K562 (cell line): Measurements from ENCODE around the gene TBC1D7. TPM values are rescaled to one million over a fixed set of nuclear protein-coding genes. Genes with fewer than 3 reads are reported as not detected.

Source experiments
- BMI1 ChIP-seq: fragments of 150-350 bp; IDR thresholded peaks from 2 replicates; pipeline ENCODE4 v1.6.1; 2014; ENCODE audit warnings: low read length
- CC2D1A ChIP-seq: fragments of 450-650 bp; IDR thresholded peaks from 2 replicates; pipeline ENCODE4 v1.6.1; 2017; ENCODE audit warnings: mild to moderate bottlenecking
- CEBPB ChIP-seq: fragments of 450-650 bp; IDR thresholded peaks from 2 replicates; pipeline ENCODE4 v1.6.1; 2016; ENCODE audit warnings: missing genetic modification characterization, missing compliant biosample characterization
- DDX20 ChIP-seq: fragments of 450-650 bp; IDR thresholded peaks from 2 replicates; pipeline ENCODE4 v1.6.1; 2016; ENCODE audit warnings: missing genetic modification characterization, low read depth, mild to moderate bottlenecking, missing compliant biosample characterization, moderate library complexity
- E2F4 ChIP-seq: sonication (generic); formaldehyde crosslinking; IDR thresholded peaks from 2 replicates; pipeline ENCODE4 v1.8.0; 2022; ENCODE audit warnings: mild to moderate bottlenecking, low read depth, missing genetic modification reagents
- ILF3 ChIP-seq: fragments of 450-650 bp; IDR thresholded peaks from 2 replicates; pipeline ENCODE4 v1.6.1; 2018; ENCODE audit warnings: antibody characterized with exemption, mild to moderate bottlenecking, moderate library complexity, borderline replicate concordance
- MYC ChIP-seq, 2 experiments: fragments of 250-450 bp in 1 of 2; sonication (Bioruptor Pico) in 1 of 2; IDR thresholded peaks; 2 replicates each; pipeline versions ENCODE4 v1.5.1 to v1.6.1; 2012 to 2021; ENCODE audit warnings: low read depth in 2 of 2, borderline replicate concordance in 1 of 2, improper control_type of control experiment in 1 of 2, low read length in 1 of 2, mild to moderate bottlenecking in 1 of 2, moderate library complexity in 1 of 2
- NONO ChIP-seq, 2 experiments: fragments of 200-400 bp in 1 of 2; fragments of 450-650 bp in 1 of 2; formaldehyde crosslinking in 1 of 2; IDR thresholded peaks; 2 replicates each; pipeline ENCODE4 v1.6.1; 2017; ENCODE audit warnings: low read depth in 2 of 2, mild to moderate bottlenecking in 2 of 2, moderate library complexity in 2 of 2, low read length in 1 of 2
- PBX2 ChIP-seq, 2 experiments: IDR thresholded peaks in 1 of 2; conservative IDR thresholded peaks in 1 of 2; 2 replicates each; pipeline ENCODE4 v1.6.1; 2016; ENCODE audit warnings: low read depth in 2 of 2, mild to moderate bottlenecking in 1 of 2, missing compliant biosample characterization in 1 of 2, missing genetic modification characterization in 1 of 2, moderate library complexity in 1 of 2
- RB1 ChIP-seq: fragments of 450-650 bp; IDR thresholded peaks from 2 replicates; pipeline ENCODE4 v1.6.1; 2017; ENCODE audit warnings: low read depth, mild to moderate bottlenecking
- RBM14 ChIP-seq: fragments of 200-400 bp; formaldehyde crosslinking; IDR thresholded peaks from 2 replicates; pipeline ENCODE4 v1.6.1; 2018; ENCODE audit warnings: low read depth, mild to moderate bottlenecking, low read length, moderate library complexity, borderline replicate concordance; ENCODE audit not compliant: insufficient read depth
- SAFB2 ChIP-seq: fragments of 200-400 bp; formaldehyde crosslinking; IDR thresholded peaks from 2 replicates; pipeline ENCODE4 v1.6.1; 2018; ENCODE audit warnings: borderline replicate concordance, low read length, low read depth, moderate library complexity; ENCODE audit not compliant: severe bottlenecking
- TARDBP ChIP-seq: fragments of 450-650 bp; IDR thresholded peaks from 2 replicates; pipeline ENCODE4 v1.6.1; 2016
- TSHZ1 ChIP-seq: fragments of 250-450 bp; sonication (Bioruptor Pico); IDR thresholded peaks from 2 replicates; pipeline ENCODE4 v1.4.0; 2020; ENCODE audit warnings: mild to moderate bottlenecking, moderate library complexity
- ZHX1 ChIP-seq: fragments of 150-350 bp; conservative IDR thresholded peaks from 2 replicates; pipeline ENCODE4 v1.6.1; 2014; ENCODE audit warnings: low read length
- polyA plus RNA-seq, 8 experiments: library from polyadenylated mRNA; depleted of rRNA in 4 of 8; stranded (reverse) in 5 of 8; unstranded in 3 of 8; fragments of >200 nt; fragmentation: Nextera tagmentation in 2 of 8; fragmentation: Illumina TruSeq in 1 of 8; extraction: Ambion mirVana in 2 of 8; extraction: Trizol in 1 of 8; gene quantifications; 2 replicates each; pipeline versions ENCODE4 v1.2.1 to v1.2.3, GENCODE V29; 2011 to 2014; ENCODE audit warnings: inconsistent platforms in 1 of 8, missing spikeins in 1 of 8
- total RNA-seq, 7 experiments: library from RNA; depleted of rRNA in 6 of 7; stranded (reverse); fragments of >200 nt in 6 of 7; fragmentation: Illumina TruSeq in 2 of 7; extraction: Trizol in 2 of 7; gene quantifications; 2 replicates each; pipeline versions ENCODE4 v1.2.1 to v1.2.3, GENCODE V29; 2011 to 2021; ENCODE audit warnings: low replicate concordance in 1 of 7

TBC1D7 gene
- total and polyA plus RNA-seq, 9 of the 15 experiments (the other 6 are each of a cell fraction or from before 2014, with no cell fraction given): 49.4 to 107 (median 61.1) TPM

- TF ChIP-seq PBX2 (CRISPR knock-in tag; IDR thresholded peaks at IDR 0.05; ENCODE audit: low read depth): no peak
- no peak for TF ChIP-seq PBX2 (tag; conservative IDR thresholded peaks at IDR 0.05; ENCODE audit: low read depth)
- peak; percentile 30 for TF ChIP-seq MYC (IDR thresholded peaks at IDR 0.05; ENCODE audit: low read depth, low read length)
- no peak for TF ChIP-seq MYC (CRISPR knock-in tag; IDR thresholded peaks at IDR 0.05; ENCODE audit: borderline replicate concordance, low read depth)
- 0 out of 4 replicates have a peak, but pooled peaks of 1 of the 2 experiments have one; percentile 34 for TF ChIP-seq NONO (IDR thresholded peaks at IDR 0.05; ENCODE audit: low read depth in 2 of 2, low read length in 1 of 2)
- TF ChIP-seq DDX20 (tag): no peak
- TF ChIP-seq CC2D1A: no peak
- no peak for TF ChIP-seq SAFB2
- TF ChIP-seq BMI1: no peak
- no peak for TF ChIP-seq CEBPB (tag)
- no peak; the same call in 1 of the 2 replicates for TF ChIP-seq ILF3
- peak; percentile 73; the same call in 1 of the 2 replicates for TF ChIP-seq RB1
- TF ChIP-seq E2F4: no peak; the same call in 1 of the 2 replicates
- TF ChIP-seq ZHX1: no peak
- no peak for TF ChIP-seq TSHZ1
- TF ChIP-seq RBM14: no peak
- peak; percentile 45 for TF ChIP-seq TARDBP
Measured at GRCh38 chr6:13328076-13328874, at the start of gene TBC1D7 (continued).
